Type B pancreatic cell (in vitro differentiated cells): ENCODE results near the gene CHCHD1. TPM values are rescaled to one million over a fixed set of nuclear protein-coding genes. Genes with fewer than 3 reads are reported as not detected.

Experiments used
- DNase-seq: peaks from one replicate; pipeline ENCODE4 v3.0.0; 2021; ENCODE audit warnings: mixed read lengths; ENCODE audit not compliant: unreplicated experiment; ENCODE audit errors: extremely low spot score
- H3K27ac Mint-ChIP-seq: 2 replicates; pipeline ENCODE4 v1.8.0; 2021; ENCODE audit warnings: mild to moderate bottlenecking, mixed read lengths
- H3K27me3 Mint-ChIP-seq: 2 replicates; pipeline ENCODE4 v1.8.0; 2021; ENCODE audit warnings: mixed read lengths
- H3K36me3 Mint-ChIP-seq: 2 replicates; pipeline ENCODE4 v1.8.0; 2021; ENCODE audit warnings: mixed read lengths
- H3K4me1 Mint-ChIP-seq: one replicate; pipeline ENCODE4 v1.8.0; 2021; ENCODE audit warnings: mixed read lengths; ENCODE audit not compliant: unreplicated experiment
- H3K4me3 Mint-ChIP-seq: 2 replicates; pipeline ENCODE4 v1.8.0; 2021; ENCODE audit warnings: mild to moderate bottlenecking, mixed read lengths
- H3K9me3 Mint-ChIP-seq: 2 replicates; pipeline ENCODE4 v1.8.0; 2021; ENCODE audit warnings: mixed read lengths
- total RNA-seq: library from RNA; stranded (reverse); gene quantifications from 2 replicates; pipeline ENCODE4 v1.2.1, GENCODE V29; 2021; ENCODE audit warnings: low replicate concordance
- TF ChIP-seq, protein P1 (sequence below): fragments of 200-600 bp; sonication (generic); conservative IDR thresholded peaks from 2 replicates; pipeline ENCODE4 v1.5.0; 2021; ENCODE audit warnings: antibody characterized with exemption, mild to moderate bottlenecking

CHCHD1 gene
- total RNA-seq, 1 donor from 2014 or later: 32.6 TPM

DNA sequence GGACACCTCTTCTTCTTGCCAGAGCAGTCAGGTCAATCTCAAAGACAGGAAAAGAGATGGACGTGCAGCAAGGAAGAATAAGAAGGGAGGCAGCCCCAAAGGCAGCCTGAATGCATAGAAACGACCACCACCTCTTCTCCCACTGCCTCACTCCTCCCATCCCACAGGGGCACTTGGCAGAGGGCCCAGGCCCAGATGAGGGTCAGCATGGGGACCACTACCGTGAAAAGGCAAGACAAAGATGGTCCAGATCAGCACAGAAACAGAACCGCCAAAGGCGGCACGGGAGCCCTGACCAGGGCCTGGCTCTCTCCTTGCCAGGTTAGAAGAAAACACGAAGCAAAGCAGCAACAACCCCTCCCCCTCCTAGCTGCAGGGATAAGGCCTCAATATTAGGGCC, 31.5 kb downstream of the CHCHD1 start:
- DNase-seq: no peak
- TF ChIP-seq, protein P1, sequence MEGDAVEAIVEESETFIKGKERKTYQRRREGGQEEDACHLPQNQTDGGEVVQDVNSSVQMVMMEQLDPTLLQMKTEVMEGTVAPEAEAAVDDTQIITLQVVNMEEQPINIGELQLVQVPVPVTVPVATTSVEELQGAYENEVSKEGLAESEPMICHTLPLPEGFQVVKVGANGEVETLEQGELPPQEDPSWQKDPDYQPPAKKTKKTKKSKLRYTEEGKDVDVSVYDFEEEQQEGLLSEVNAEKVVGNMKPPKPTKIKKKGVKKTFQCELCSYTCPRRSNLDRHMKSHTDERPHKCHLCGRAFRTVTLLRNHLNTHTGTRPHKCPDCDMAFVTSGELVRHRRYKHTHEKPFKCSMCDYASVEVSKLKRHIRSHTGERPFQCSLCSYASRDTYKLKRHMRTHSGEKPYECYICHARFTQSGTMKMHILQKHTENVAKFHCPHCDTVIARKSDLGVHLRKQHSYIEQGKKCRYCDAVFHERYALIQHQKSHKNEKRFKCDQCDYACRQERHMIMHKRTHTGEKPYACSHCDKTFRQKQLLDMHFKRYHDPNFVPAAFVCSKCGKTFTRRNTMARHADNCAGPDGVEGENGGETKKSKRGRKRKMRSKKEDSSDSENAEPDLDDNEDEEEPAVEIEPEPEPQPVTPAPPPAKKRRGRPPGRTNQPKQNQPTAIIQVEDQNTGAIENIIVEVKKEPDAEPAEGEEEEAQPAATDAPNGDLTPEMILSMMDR: no peak
- Mint-ChIP-seq H3K27ac (peak overlapping the region; percentile 21), H3K4me3 (peak overlapping the region; percentile 79), H3K9me3 (no peaks in the 10 kb centered on the region), H3K4me1 (peaks cover 19% of the 10 kb centered on the region), H3K27me3 (no peaks in the 10 kb centered on the region), H3K36me3 (peaks cover 10% of the 10 kb centered on the region)

DNA sequence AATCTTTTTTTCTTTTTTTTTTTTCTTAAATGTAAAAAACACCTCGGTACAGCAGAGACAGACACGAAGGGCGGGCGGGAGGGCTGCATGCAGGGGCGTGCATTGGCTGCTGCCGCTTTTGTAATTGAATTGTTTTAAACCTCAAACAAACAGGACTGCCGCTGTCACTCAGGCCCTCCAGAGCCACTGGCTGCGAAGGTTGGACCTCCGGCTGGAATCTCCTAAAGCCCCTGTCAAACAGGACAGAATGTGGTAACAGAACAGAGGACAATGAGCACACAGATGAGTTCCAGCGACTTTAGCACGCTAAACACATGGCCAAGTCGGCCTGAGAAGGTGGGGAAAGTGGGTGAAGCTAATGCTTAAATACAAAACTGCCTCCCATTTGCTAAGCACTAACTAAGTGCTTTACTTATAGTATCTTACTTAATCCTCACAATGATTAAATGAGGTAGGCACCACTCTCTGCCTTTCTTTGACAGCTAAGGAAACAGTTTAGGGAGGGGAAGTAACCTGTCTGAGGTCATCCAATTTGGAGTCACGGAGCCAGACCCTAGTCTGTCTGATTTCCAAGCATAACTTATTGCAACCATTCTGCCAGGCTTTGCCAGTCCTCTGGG, 32.5 kb downstream of the CHCHD1 start:
- no peak overlapping the region for H3K4me3 Mint-ChIP-seq
- H3K9me3 Mint-ChIP-seq: no peaks in the 10 kb centered on the region
- TF ChIP-seq, protein P1: no peak
- no peak overlapping the region for H3K27ac Mint-ChIP-seq
- DNase-seq: no peak
- H3K27me3 Mint-ChIP-seq: no peaks in the 10 kb centered on the region
- H3K36me3 Mint-ChIP-seq: peaks cover 5% of the 10 kb centered on the region
- peaks cover 26% of the 10 kb centered on the region for H3K4me1 Mint-ChIP-seq

DNA sequence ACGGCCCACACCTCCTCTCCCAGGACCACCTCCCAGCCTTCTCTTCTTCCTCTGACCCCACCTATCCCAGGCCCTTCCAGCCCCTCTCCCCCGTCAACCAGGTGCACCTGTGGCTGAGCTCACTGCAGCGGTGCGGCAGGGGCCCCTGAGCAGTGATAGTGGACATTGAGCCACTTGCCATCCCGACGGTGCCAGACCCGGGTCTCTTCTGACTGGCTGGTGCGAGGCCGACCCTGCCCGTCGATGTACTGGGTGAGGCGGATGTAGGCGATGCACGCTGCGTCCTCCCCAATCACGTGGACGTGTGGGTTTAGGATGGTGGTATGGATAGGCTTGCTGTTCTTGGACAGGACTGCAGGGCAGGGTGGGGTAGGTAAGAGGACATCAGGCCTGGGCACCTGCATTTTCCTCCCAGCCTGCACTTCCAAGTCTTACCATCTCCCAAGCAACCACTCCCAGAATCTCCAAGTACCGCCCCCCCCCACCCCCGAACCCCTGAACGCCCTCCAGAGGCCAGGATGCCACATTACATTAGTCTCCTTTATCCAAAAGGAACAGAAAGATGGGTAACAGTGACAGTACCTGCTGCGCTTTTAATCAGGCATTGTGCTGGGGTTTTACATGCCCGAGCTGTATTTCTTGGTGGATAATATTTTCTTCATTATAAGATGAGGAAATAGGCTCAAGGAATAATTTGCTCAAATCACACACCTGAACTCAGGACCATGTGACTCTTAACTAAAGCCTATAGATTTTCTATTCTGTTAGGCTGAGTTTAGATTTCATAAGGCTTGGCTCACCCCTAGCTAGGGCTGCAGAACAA, 33.3 kb downstream of the CHCHD1 start:
- no peak for DNase-seq
- no peaks in the 10 kb centered on the region for H3K27me3 Mint-ChIP-seq
- H3K4me1 Mint-ChIP-seq: peaks cover 28% of the 10 kb centered on the region
- H3K27ac Mint-ChIP-seq: no peak overlapping the region
- H3K4me3 Mint-ChIP-seq: no peak overlapping the region
- TF ChIP-seq, protein P1: peak; percentile 57
- no peaks in the 10 kb centered on the region for H3K9me3 Mint-ChIP-seq
- H3K36me3 Mint-ChIP-seq: peaks cover 5% of the 10 kb centered on the region

DNA sequence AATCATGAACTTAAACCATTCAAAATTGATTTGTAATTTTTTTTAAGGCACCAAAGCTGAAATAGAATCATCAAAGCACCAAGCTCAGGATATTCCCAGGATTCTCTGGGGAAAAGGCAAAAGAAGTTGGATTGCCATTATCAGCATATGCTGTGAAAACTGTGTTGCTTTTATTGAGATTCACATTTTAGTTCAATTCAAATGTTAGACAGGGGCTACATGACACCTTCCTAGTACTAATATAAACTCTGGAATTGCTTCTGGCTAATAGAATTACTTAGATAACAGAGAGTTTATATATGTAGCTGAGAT, 33.8 kb downstream of the CHCHD1 start:
- Mint-ChIP-seq H3K36me3 (peaks cover 5% of the 10 kb centered on the region), H3K27ac (no peak overlapping the region), H3K27me3 (no peaks in the 10 kb centered on the region), H3K4me1 (peaks cover 25% of the 10 kb centered on the region), H3K4me3 (no peak overlapping the region), H3K9me3 (no peaks in the 10 kb centered on the region)
- no peak for DNase-seq
- TF ChIP-seq, protein P1: no peak

DNA sequence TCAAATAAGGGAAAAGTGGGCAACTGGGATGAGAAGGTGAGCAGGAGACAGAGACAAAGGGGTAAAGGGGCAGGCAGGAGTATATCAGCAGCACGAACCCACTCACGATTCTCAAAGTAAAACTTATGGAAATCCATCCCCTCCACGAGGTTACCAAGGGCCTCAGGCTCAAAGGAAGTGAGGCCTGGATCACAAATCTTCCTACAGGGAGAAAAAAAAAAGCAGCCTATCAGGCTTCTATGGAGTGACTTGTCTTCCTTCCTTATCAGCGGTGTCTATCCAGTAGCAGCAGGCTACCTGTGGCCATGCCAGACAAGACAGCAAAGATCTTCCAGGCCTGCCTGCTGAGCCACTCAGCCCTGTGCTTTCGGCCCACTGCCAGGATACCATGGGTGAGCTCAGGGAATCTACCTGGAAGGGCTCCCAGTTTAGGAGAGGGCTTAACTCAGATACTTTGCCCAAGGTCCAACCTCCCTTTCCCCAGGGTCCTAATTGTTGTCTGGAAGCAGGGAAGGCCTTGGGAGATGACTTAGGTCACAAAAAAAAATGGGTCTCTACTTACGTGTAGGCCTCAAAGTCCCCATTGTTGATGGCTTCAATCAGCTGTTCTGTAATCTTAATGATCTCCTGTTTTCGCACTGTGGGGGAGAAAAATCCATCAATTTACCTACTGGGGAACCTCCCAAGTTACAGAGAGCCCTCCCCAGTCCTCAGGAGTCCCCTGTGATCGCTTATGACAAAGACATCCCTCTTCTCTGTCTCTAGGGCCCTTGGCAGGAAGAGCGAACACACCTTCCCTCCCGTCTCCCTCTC, 35.3 kb downstream of the CHCHD1 start:
- H3K9me3 Mint-ChIP-seq: no peaks in the 10 kb centered on the region
- no peak overlapping the region for H3K27ac Mint-ChIP-seq

More for the DNA sequence above, 35.3 kb downstream of the CHCHD1 start:
- Mint-ChIP-seq H3K4me3 (no peak overlapping the region), H3K27me3 (no peaks in the 10 kb centered on the region), H3K36me3 (peaks cover 5% of the 10 kb centered on the region), H3K4me1 (peaks cover 25% of the 10 kb centered on the region)
- TF ChIP-seq, protein P1: no peak
- DNase-seq: no peak
